GM06990 (cell line): ENCODE measurements around the gene PRKCH.

Experiments
- DNase-seq: peaks from one replicate; pipeline ENCODE4 v3.0.0-alpha.2; 2011; ENCODE audit not compliant: insufficient read length; ENCODE audit errors: extremely low read depth
- H3K27me3 ChIP-seq: replicated peaks from 2 replicates; pipeline ENCODE4 v1.6.0; 2011; ENCODE audit warnings: low read length; ENCODE audit not compliant: control insufficient read depth, insufficient read depth
- H3K36me3 ChIP-seq: 2 replicates; pipeline ENCODE4 v1.5.1; 2011; ENCODE audit warnings: low read length; ENCODE audit not compliant: control insufficient read depth, insufficient read depth
- H3K4me3 ChIP-seq: replicated peaks from 2 replicates; pipeline ENCODE4 v1.5.1; 2011; ENCODE audit warnings: low read depth, mild to moderate bottlenecking, control low read depth, low read length
- TF ChIP-seq, protein P1 (sequence below): IDR thresholded peaks from 2 replicates; pipeline ENCODE4 v1.5.1; 2011; ENCODE audit warnings: low read length, control low read depth, mild to moderate bottlenecking, inconsistent platforms; ENCODE audit not compliant: insufficient read depth, poor library complexity, severe bottlenecking

The PRKCH gene

DNA sequence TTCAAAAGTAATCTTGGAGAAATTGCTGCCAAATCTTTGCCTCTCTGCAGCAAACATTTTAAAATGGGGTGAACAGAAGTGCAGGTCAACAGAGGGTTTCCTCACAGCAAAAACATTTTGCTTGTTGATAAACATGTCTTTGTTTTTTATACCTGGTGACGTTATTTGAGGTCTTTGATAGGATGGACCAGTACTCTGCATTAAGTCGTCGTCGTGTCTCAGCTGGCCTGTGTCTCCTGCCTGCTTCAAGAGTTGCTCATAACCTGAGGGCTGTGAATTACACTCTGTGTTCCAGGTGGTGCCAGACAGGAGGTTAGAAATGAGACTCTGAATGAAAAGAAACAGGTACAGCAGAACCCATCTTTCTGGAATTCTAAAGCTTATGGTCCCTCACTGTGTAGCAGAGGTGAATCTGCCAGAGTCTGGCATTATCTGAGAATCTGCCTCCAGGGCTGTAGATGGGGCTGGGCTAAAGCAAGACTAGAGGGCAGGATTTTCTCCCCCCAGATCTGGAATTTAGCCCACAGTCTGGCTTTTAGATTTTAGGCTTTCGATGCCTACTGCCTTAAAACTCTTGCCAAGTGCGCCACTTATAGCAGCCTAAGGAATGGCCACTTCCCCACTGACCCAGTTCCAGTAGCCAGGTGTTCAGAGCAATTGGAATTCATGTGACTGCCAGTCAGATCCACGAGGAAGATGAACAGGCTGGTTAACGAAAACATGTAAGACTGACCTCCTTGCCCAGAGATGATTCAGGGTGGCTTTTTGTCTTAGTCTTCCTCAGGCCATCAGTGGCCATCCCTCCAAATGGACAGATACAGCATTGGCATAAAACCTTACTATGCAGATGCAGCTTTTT lies 161.2 kb downstream of the PRKCH start:
- TF ChIP-seq, protein P1, sequence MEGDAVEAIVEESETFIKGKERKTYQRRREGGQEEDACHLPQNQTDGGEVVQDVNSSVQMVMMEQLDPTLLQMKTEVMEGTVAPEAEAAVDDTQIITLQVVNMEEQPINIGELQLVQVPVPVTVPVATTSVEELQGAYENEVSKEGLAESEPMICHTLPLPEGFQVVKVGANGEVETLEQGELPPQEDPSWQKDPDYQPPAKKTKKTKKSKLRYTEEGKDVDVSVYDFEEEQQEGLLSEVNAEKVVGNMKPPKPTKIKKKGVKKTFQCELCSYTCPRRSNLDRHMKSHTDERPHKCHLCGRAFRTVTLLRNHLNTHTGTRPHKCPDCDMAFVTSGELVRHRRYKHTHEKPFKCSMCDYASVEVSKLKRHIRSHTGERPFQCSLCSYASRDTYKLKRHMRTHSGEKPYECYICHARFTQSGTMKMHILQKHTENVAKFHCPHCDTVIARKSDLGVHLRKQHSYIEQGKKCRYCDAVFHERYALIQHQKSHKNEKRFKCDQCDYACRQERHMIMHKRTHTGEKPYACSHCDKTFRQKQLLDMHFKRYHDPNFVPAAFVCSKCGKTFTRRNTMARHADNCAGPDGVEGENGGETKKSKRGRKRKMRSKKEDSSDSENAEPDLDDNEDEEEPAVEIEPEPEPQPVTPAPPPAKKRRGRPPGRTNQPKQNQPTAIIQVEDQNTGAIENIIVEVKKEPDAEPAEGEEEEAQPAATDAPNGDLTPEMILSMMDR, result no peak
- Histone ChIP-seq H3K27me3 (no peaks in the 10 kb centered on the region), H3K36me3 (no peaks in the 10 kb centered on the region; the same call in none of the 2 replicates), H3K4me3 (no peak overlapping the region)
- DNase-seq, result no peak

DNA sequence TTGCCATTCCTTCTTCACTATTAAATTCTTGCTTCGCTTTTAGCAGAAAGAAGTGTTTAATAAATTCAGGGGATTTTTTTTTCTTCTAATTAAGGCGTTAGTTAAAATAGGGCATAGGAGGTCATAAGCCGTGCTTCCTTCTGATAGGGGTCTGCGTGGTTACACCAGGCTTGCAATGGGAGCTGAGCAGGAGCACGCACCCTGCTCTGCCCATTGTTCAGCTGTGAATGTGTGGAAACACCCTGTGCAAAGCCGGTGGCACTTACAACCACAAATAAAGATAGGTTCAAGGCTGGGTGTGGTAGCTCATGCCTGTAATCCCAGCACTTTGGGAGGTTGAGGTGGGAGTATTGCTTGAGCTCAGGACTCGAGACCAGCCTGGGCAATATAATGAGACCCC lies 162.1 kb downstream of the PRKCH start:
- Histone ChIP-seq H3K27me3 (no peaks in the 10 kb centered on the region), H3K4me3 (no peak overlapping the region), H3K36me3 (no peaks in the 10 kb centered on the region; the same call in none of the 2 replicates)
- TF ChIP-seq, protein P1, result no peak
- DNase-seq, result no peak

DNA sequence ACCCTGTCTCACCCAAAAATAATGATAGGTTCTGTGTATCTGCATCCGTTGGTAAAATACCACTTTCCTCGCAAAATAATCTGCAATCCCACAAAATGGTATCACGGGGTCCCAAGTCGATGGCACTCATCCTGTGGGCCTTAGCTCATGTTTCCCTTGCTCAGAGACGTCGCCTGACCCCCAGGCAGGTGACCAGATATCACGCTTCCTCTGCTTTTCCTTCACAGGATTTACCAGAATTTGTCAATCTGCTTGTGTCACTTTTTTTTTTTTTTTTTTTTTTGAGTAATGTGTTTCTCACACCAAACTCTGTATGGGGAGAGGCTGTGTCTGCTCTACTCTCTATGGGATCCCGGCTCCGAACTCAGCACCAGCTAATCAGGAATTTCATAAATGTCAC lies 162.7 kb downstream of the PRKCH start:
- no peak for DNase-seq
- H3K36me3 ChIP-seq, result no peaks in the 10 kb centered on the region; the same call in none of the 2 replicates
- H3K27me3 ChIP-seq, result no peaks in the 10 kb centered on the region
- TF ChIP-seq, protein P1, result no peak
- no peak overlapping the region for H3K4me3 ChIP-seq

DNA sequence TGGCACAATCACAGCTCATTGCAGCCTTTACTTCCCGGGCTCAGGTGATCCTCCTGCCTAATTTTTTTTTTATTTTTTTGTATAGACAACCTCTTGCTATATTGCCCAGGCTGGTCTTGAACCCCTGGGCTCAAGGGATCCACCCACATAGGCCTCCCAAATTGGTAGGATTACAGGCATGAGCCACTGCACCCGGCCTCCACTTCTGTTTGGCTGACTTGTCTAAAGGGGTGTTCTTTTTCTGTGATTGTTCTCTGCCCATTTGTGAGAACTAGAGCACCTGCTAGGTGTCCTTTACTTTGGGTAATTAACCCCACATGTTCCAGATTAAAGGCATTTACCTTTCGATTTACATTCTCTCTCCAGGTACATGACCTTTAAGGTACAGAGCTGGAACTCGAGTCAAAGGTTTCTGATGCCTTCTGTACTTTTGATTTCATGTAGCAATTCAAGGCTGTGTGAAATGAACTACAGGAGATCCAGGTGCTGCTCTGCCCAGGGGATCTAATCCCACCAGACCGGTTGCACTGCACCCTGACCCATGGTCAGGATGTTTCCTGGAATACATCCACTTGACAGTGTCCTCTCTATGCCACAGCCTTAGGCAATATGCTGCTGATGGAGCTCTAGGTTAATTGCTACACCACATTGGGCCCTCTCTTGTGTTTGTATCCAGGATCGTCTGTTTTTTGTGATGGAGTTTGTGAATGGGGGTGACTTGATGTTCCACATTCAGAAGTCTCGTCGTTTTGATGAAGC lies 163.6 kb downstream of the PRKCH start:
- DNase-seq, result no peak
- no peaks in the 10 kb centered on the region for H3K27me3 ChIP-seq
- H3K36me3 ChIP-seq, result no peaks in the 10 kb centered on the region; the same call in none of the 2 replicates
- no peak overlapping the region for H3K4me3 ChIP-seq
- TF ChIP-seq, protein P1, result no peak

DNA sequence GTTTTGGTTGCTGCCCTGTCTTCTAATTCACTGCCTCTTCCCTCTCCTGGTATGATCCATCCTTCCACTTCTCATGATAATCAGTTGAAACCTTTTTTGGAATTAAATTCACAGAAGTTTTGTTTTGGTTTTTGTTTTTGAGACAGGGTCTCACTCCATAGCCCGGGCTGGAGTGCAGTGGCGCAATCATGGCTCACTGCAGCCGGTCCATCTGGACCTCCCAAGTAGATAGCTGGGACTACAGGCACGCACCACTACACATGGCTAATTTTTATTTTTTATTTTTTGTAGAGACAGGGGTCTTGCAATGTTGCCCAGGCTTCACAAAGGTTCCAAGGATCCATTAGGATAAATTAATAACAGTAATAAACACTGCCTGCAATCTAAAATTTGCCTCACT lies 164.3 kb downstream of the PRKCH start:
- no peaks in the 10 kb centered on the region for H3K27me3 ChIP-seq
- no peak overlapping the region for H3K4me3 ChIP-seq
- no peaks in the 10 kb centered on the region; the same call in none of the 2 replicates for H3K36me3 ChIP-seq
- DNase-seq, result no peak
- TF ChIP-seq, protein P1, result no peak
